ENCODE measurements around the gene PLA2G4C.
"Not testable (repeated sequence)": the region's sequence is repeated elsewhere in the genome, so short reads cannot be mapped to it uniquely, and the experiment has no call there.

PLA2G4C gene

GRCh38 chr19:48108997-48109782 lies 1.4 kb downstream of the PLA2G4C start:
- no peak for DNase-seq

DNA sequence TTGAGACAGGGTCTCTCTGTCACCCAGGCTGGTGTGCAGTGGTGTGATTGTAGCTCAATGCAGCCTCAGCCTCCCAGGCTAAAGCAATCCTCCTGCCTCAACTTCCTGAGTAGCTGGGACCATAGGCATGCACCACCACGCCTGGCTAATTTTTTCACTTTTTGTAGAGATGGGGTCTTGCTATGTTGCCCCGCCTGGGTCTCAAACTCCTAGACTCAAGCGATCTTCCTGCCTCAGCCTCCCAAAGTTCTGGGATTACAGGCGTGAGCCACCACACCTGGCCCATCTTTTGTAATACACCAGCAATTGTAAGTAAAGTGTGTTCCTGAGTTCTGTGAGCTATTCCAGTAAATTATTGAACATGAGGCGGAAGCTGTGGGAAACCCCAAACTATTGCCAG lies 6.7 kb downstream of the PLA2G4C start:
- no peak for DNase-seq

- DNase-seq, result peak; percentile 58
Observed at GRCh38 chr19:48102870-48103751, 7.5 kb downstream of the PLA2G4C start.

DNA sequence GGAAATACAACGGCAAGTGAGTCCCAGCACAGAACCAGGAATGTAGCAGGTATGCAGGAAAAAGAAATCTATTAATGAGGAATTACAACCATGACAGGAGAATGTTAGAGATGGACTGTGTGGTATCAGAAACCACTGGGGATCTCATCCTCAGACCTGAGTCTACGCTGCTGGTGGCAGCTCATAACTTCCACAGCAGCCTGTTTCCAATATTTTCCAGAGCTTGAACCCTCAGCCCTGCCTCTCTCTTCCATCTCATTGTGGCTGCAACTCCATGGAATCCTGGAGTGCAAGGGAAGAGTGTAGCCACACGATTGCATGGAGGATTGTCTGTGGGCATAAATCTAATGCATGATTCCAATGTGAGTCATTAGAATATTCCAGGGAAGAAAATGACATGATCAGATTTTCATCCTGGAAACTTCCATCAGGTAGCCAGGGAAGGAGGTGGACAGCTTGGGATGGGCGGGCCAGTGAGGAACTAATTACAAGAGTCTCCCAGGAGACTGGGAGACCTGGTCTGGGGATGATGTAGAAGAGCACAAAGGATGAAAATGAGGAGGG lies 14.9 kb downstream of the PLA2G4C start:
- DNase-seq, result peak; percentile 85

DNA sequence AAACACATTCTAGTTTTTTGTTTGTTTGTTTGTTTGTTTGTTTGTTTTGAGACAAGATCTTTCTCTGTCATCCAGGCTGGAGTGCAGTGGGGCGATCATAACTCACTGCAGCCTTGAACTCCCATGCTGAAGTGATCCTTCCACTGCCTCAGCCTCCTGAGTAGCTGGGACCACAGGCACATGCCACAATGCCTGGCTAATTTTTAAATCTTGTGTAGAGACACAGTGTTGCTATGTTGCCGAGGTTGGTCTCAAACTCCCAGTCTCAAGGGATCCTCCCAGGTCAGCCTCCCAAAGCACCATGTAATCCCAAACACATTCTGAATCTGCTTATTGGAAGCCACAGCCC lies 15.8 kb downstream of the PLA2G4C start:
- DNase-seq, result no peak

- no peak for DNase-seq
Observed at GRCh38 chr19:48094129-48094854, 16.3 kb downstream of the PLA2G4C start.

DNA sequence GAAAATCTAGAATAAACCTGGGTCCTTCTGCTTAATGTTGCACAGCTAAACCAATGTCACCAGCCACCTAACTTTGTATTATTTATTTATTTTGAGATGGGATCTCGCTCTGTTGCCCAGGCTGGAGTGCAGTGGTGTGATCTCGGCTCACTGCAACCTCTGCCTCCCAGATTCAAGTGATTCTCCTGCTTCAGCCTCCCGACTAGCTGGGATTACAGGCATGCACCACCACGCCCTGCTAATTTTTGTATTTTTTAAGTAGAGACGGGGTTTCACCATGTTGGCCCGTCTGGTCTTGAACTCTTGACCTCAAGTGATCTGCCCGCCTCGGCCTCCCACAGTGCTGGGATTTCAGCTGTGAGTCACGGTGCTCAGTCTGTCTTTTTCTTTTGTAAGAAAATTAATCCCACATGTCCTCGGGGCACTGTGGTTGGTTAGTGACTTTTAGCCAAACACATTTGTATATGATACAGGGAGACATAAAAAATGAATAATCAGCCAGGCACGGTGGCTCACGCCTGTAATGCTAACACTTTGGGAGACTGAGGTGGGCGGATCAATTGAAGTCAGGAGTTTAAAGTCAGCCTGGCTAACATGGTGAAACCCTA lies 19.4 kb downstream of the PLA2G4C start:
- DNase-seq, result peak; percentile 98

- peak; percentile 70 for DNase-seq
Observed at GRCh38 chr19:48090281-48090802, 20.3 kb downstream of the PLA2G4C start.

DNA sequence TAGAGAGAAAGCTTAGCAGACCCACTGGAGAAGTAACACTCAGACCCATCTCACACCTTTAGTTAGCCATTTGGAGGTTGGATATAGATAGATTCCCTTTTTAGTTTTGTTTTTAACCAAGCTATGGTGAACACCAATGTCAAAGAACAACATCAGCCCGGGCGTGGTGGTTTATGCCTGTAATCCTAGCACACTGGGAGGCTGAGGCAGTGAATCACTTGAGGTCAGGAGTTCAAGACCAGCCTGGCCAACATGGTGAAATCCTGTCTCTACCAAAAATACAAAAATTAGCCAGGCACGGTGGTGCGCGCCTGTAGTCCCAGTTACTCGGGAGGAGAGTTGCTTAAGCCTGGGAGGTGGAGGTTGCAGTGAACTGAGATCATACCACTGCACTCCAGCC lies 21.6 kb downstream of the PLA2G4C start:
- not testable (repeated sequence) for DNase-seq

- DNase-seq, result no peak
Observed at GRCh38 chr19:48085904-48086864, 24.4 kb downstream of the PLA2G4C start.

GRCh38 chr19:48085076-48085475 lies 25.5 kb downstream of the PLA2G4C start:
- no peak for DNase-seq

DNA sequence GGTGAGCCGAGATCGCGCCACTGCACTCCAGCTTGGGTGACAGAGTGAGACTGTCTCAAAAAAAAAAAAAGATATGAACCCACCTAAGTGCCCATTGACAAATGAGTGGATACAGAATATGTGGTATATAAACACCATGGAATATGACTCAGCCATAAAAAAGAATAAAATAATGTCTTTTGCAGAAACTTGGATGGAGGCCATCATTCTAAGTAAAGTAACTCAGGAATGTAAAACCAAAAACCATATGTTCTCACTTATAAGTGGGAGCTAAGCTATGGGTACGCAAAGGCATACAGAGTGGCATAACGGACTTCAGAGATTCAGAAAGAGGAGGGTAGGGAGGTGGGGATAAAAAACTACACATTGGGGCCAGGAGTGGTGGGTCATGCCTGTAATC lies 29.5 kb downstream of the PLA2G4C start:
- peak; percentile 63 for DNase-seq

DNA sequence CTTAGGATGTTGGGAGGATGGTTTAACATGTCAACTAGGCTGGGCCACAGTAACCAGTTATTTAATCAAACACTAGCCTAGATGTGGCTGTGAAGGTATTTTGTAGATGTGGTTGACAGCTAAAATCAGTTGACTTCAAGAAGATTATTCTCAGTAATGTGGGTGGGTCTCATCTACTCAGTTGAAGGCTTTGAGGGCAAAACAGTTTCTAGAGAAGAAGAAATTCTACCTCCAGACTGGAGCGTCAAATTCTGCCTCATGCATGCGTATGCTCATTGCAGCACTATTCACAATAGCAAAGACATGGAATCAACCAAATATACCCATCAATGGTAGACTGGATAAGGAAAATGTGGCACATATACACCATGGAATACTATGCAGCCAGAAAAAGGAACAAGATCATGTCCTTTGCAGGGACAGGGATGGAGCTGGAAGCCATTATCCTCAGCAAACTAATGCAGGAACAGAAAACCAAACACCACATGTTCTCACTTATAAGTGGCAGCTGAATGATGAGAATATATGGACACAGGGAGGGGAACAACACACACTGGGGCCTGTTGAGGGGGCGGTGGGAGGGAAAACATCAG lies 40.3 kb downstream of the PLA2G4C start:
- DNase-seq, result not testable (repeated sequence)

DNA sequence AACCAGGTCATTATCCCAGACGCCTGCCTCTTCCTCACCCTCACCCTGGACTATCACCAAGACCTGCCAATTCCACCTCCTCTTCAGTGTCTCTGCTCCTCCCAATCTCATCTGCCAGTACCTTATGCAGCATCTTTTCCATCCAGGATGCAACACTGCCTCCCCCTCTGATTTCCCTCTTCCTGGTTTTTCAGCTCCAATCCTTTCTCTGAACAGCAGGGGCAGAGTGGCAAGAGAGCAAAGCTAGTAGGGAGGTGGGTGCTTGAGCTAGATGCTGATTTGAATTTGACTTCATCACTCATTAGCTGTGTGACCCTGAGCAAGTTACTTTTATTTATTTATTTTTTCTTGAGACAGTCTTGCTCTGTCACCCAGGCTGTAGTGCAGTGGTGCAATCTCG lies 41.2 kb downstream of the PLA2G4C start:
- no peak for DNase-seq

- peak; percentile 39 for DNase-seq
Observed at GRCh38 chr19:48064509-48064908, 46.1 kb downstream of the PLA2G4C start.

- DNase-seq, result no peak
Observed at GRCh38 chr19:48061401-48062344, 48.9 kb downstream of the PLA2G4C start.

DNA sequence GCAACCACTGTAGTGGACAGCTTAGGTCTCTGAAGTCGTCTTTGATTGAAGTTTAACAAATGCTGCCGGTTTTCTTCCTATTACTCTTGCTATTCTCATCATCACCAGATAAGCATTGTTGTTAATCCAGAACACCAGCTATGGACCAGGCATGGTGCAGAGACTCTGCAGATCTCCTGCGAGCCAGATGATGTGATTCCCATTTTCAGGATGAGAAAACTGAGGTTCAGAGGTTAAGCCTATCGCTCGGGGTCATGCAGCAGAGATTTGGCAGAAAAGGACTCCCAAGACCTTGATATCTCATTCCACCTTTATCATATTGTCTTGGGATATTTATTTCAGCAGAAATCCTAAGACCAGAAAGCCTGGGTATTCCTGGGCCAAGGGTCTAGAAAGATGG lies 50.2 kb downstream of the PLA2G4C start:
- DNase-seq, result no peak

DNA sequence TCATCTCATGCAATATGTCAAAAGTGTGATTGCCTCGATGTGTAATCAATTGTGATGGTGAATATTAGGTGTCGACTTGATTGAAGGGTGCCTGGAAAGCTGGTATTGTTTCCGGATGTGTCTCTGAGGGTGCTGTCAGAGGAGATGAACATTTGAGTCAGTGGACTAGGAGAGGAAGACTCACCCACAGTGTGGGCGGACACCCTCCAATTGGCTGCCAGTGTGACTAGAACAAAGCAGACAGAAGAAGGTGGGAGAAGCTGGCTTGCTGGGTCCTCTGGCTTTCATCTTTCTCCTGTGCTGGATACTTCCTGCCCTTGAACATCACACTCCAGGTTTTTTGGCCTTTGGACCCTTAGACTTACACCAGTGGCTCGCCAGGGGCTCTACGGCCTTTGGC lies 51.3 kb downstream of the PLA2G4C start:
- no peak for DNase-seq

DNA sequence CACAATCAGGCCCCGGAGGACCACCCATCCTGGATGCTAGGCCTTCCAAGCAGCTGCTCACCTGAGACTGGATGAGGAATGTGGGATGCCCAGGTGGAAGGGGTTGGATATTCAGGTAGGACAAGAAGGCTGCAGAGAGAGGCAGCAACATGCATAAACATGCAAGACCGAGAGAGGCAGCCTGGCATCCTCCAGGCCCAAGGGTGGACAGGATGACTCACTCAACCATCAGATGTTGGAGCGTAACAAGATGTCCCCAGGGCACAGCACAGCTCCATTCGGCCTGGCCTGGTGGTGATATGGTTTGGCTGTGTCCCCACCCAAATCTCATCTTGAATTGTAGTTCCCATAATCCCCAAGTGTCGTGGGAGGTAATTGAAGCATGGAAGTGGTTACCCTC lies 56.8 kb downstream of the PLA2G4C start:
- no peak for DNase-seq

DNA sequence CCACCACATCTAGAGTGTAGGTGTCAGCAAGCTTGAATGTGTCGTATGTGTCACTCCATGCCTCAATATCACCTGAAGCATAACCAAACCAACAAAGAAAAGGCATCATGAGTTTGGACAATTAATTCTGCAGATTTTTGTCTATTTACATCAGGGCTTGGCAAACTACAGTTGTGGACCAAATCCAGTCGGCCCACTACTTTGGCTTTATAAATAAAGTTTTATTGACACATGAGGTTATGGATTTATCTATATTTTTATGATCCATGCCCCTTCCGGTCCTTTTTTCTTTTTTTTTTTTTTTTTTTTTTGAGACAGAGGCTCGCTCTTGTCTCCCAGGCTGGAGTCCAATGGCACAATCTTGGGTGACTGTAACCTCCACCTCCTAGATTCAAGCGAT lies 57.5 kb downstream of the PLA2G4C start:
- no peak for DNase-seq
